GM19438 (cell line): ENCODE results near the gene GUCY1A2.

Experiments
- ATAC-seq: cut with Tn5 transposase; IDR thresholded peaks from one replicate; pipeline ENCODE4 v1.9.1; 2021; ENCODE audit warnings: low read depth; ENCODE audit not compliant: unreplicated experiment

The GUCY1A2 gene

GRCh38 chr11:106999196-106999595, 19.1 kb downstream of the GUCY1A2 start:
- no peak for ATAC-seq

GRCh38 chr11:106998916-106999188, 19.4 kb downstream of the GUCY1A2 start:
- no peak for ATAC-seq

- ATAC-seq: no peak
These were observed 20.0 kb downstream of the GUCY1A2 start for GRCh38 chr11:106998116-106998915.

- no peak for ATAC-seq
These were observed 21.0 kb downstream of the GUCY1A2 start for GRCh38 chr11:106997227-106997626.

GRCh38 chr11:106996691-106997090, 21.6 kb downstream of the GUCY1A2 start:
- ATAC-seq: no peak

- ATAC-seq: no peak
These were observed 27.9 kb downstream of the GUCY1A2 start for GRCh38 chr11:106990331-106990730.

GRCh38 chr11:106989078-106989455, 29.2 kb downstream of the GUCY1A2 start:
- no peak for ATAC-seq

- ATAC-seq: no peak
These were observed 29.9 kb downstream of the GUCY1A2 start for GRCh38 chr11:106988151-106989077.

GRCh38 chr11:106986673-106987072, 31.6 kb downstream of the GUCY1A2 start:
- no peak for ATAC-seq

GRCh38 chr11:106986261-106986660, 32.0 kb downstream of the GUCY1A2 start:
- no peak for ATAC-seq

- ATAC-seq: no peak
These were observed 34.3 kb downstream of the GUCY1A2 start for GRCh38 chr11:106983991-106984390.

- no peak for ATAC-seq
These were observed 35.0 kb downstream of the GUCY1A2 start for GRCh38 chr11:106983261-106983660.

- ATAC-seq: no peak
These were observed 43.4 kb downstream of the GUCY1A2 start for GRCh38 chr11:106974831-106975230.

- no peak for ATAC-seq
These were observed 46.4 kb downstream of the GUCY1A2 start for GRCh38 chr11:106971864-106972263.

GRCh38 chr11:106969644-106970355, 48.5 kb downstream of the GUCY1A2 start:
- no peak for ATAC-seq

GRCh38 chr11:106962995-106963394, 55.3 kb downstream of the GUCY1A2 start:
- no peak for ATAC-seq

- ATAC-seq: no peak
These were observed 56.8 kb downstream of the GUCY1A2 start for GRCh38 chr11:106961518-106961917.

- ATAC-seq: no peak
These were observed 57.2 kb downstream of the GUCY1A2 start for GRCh38 chr11:106961048-106961447.

GRCh38 chr11:106959800-106960199, 58.5 kb downstream of the GUCY1A2 start:
- no peak for ATAC-seq

- no peak for ATAC-seq
These were observed 58.9 kb downstream of the GUCY1A2 start for GRCh38 chr11:106959386-106959785.
